B cell (primary cell): ENCODE results near the gene PET100. TPM values are rescaled to one million over a fixed set of nuclear protein-coding genes. Genes with fewer than 3 reads are reported as not detected.

Experiments
- ATAC-seq: fragments of 200-7000 bp; cut with Tn5 transposase; one replicate; pipeline ENCODE4 v1.10.0; 2021; ENCODE audit warnings: low read depth, mild to moderate bottlenecking, moderate number of reproducible peaks, moderate library complexity
- CTCF ChIA-PET: fragments of 350-600 bp; sonication (Branson Sonifier 250); formaldehyde crosslinking; loops from one replicate; lab custom pipeline; 2021; ENCODE audit warnings: antibody characterized with exemption, inconsistent platforms; lab: Charles Lee
- POLR2A ChIA-PET: fragments of 350-600 bp; sonication (Branson Sonifier 250); formaldehyde crosslinking; loops from one replicate; lab custom pipeline; 2021; ENCODE audit warnings: antibody characterized with exemption; lab: Charles Lee
- DNase-seq: peaks from one replicate; pipeline ENCODE4 v3.0.0; 2013
- H2AFZ ChIP-seq: 2 replicates; pipeline ENCODE4 v1.6.1; 2012; ENCODE audit warnings: mild to moderate bottlenecking, low read depth, low read length; ENCODE audit not compliant: insufficient read depth, poor library complexity, severe bottlenecking
- H3K27ac ChIP-seq, 2 donors: 1 replicate in 1 of 2; 2 replicates in 1 of 2; pipeline ENCODE4 v1.5.1; 2012 to 2013; ENCODE audit warnings: low read length in 2 of 2, mild to moderate bottlenecking in 2 of 2, moderate library complexity in 1 of 2
- H3K27me3 ChIP-seq, 4 experiments: fragments of 200-600 bp in 1 of 4; sonication (generic) in 1 of 4; replicated peaks in 1 of 4; 1 replicate in 2 of 4; 2 replicates in 2 of 4; pipeline versions ENCODE4 v1.6.1 to v1.7.0; 2013 to 2016; ENCODE audit warnings: low read length in 3 of 4, mild to moderate bottlenecking in 2 of 4, mixed read lengths in 1 of 4, moderate library complexity in 1 of 4; ENCODE audit not compliant: insufficient read depth in 4 of 4, control insufficient read depth in 3 of 4; ENCODE audit errors: control extremely low read depth in 1 of 4
- H3K36me3 ChIP-seq, 2 experiments: replicated peaks in 1 of 2; 1 replicate in 1 of 2; 2 replicates in 1 of 2; pipeline versions ENCODE4 v1.6.1 to v1.7.1; 2013; ENCODE audit warnings: low read length in 1 of 2; ENCODE audit not compliant: insufficient read depth in 2 of 2, control insufficient read depth in 1 of 2; ENCODE audit errors: control extremely low read depth in 1 of 2, extremely low read depth in 1 of 2
- H3K4me1 ChIP-seq, 2 donors: fragments of 200-600 bp in 1 of 2; sonication (generic) in 1 of 2; 1 replicate in 1 of 2; 2 replicates in 1 of 2; pipeline versions ENCODE4 v1.5.1 to v1.6.1; 2013 to 2017; ENCODE audit warnings: low read length in 2 of 2; ENCODE audit not compliant: control insufficient read depth in 2 of 2, insufficient read depth in 2 of 2
- H3K4me2 ChIP-seq: replicated peaks from 2 replicates; pipeline ENCODE3; 2012; ENCODE audit warnings: mild to moderate bottlenecking, low read depth, low read length; ENCODE audit not compliant: poor library complexity, severe bottlenecking
- H3K4me3 ChIP-seq, 5 experiments: fragments of 200-600 bp in 1 of 5; sonication (generic) in 1 of 5; 1 replicate in 3 of 5; 2 replicates in 2 of 5; pipeline versions ENCODE4 v1.5.1 to v1.7.0; 2011 to 2016; ENCODE audit warnings: low read length in 4 of 5, mild to moderate bottlenecking in 4 of 5, low read depth in 2 of 5, control low read depth in 1 of 5, moderate library complexity in 1 of 5; ENCODE audit not compliant: insufficient read depth in 1 of 5; ENCODE audit errors: control extremely low read depth in 1 of 5, extremely low read depth in 1 of 5
- H3K79me2 ChIP-seq: fragments of 200-600 bp; sonication (generic); one replicate; pipeline ENCODE4 v1.6.0; 2016; ENCODE audit warnings: low read length; ENCODE audit not compliant: control insufficient read depth, insufficient read depth
- H3K9ac ChIP-seq: fragments of 200-600 bp; sonication (generic); 2 replicates; pipeline ENCODE4 v1.6.1; 2017; ENCODE audit warnings: mild to moderate bottlenecking, low read length, moderate library complexity
- H3K9me3 ChIP-seq, 3 donors: one replicate each; pipeline versions ENCODE4 v1.6.1 to v1.7.1; 2013; ENCODE audit warnings: low read length in 2 of 3; ENCODE audit not compliant: control insufficient read depth in 2 of 3, insufficient read depth in 1 of 3; ENCODE audit errors: control extremely low read depth in 1 of 3
- H4K20me1 ChIP-seq: 2 replicates; pipeline ENCODE4 v1.6.0; 2012; ENCODE audit warnings: mild to moderate bottlenecking, low read length; ENCODE audit not compliant: insufficient read depth, control insufficient read depth, poor library complexity, severe bottlenecking
- H3K27ac Mint-ChIP-seq: one replicate; pipeline ENCODE4 v1.8.0; 2021; ENCODE audit warnings: mixed read lengths
- H3K27me3 Mint-ChIP-seq: one replicate; pipeline ENCODE4 v1.8.0; 2021; ENCODE audit warnings: mixed read lengths
- H3K4me1 Mint-ChIP-seq: one replicate; pipeline ENCODE4 v1.8.0; 2021; ENCODE audit warnings: mixed read lengths
- H3K4me3 Mint-ChIP-seq: one replicate; pipeline ENCODE4 v1.8.0; 2021; ENCODE audit warnings: mixed read lengths
- H3K9me3 Mint-ChIP-seq: one replicate; pipeline ENCODE4 v1.8.0; 2022; ENCODE audit warnings: mixed read lengths; ENCODE audit not compliant: insufficient read depth
- EZH2 ChIP-seq: IDR thresholded peaks from 2 replicates; pipeline ENCODE4 v1.6.1; 2012; ENCODE audit warnings: borderline replicate concordance, low read depth, mild to moderate bottlenecking, moderate library complexity, low read length; ENCODE audit not compliant: insufficient read depth, poor library complexity, severe bottlenecking
- WGBS: methylation state at CpG from one replicate; pipeline ENCODE4 v1.1.5; 2013; ENCODE audit warnings: missing lambda C conversion rate; ENCODE audit not compliant: insufficient coverage; 5-methylcytosine and 5-hydroxymethylcytosine counted together
- intact Hi-C: fragments of 100-400 bp; cut with micrococcal nuclease; formaldehyde crosslinking; loops from one replicate; pipeline ENCODE4 v1.10.0; 2022
- polyA plus RNA-seq: library from polyadenylated mRNA; depleted of rRNA; stranded (reverse); fragments of >200 nt; gene quantifications from 2 replicates; pipeline ENCODE4 v1.2.3, GENCODE V29; 2012
- total RNA-seq, 2 donors: library from RNA; stranded (reverse); fragments of 120-200 nt in 1 of 2; gene quantifications; 1 replicate in 1 of 2; 2 replicates in 1 of 2; pipeline versions ENCODE4 v1.2.3 to v1.2.4, GENCODE V29; 2013 to 2022
- TF ChIP-seq, protein P1 (sequence below): fragments of 200-600 bp; IDR thresholded peaks from one replicate; pipeline ENCODE4 v1.8.0; 2022; ENCODE audit warnings: antibody characterized with exemption, mild to moderate bottlenecking

PET100 gene
- total and polyA plus RNA-seq, 2 donors (not counting 1 experiment from before 2014, with no cell fraction given): 31.3 to 100 TPM

DNA sequence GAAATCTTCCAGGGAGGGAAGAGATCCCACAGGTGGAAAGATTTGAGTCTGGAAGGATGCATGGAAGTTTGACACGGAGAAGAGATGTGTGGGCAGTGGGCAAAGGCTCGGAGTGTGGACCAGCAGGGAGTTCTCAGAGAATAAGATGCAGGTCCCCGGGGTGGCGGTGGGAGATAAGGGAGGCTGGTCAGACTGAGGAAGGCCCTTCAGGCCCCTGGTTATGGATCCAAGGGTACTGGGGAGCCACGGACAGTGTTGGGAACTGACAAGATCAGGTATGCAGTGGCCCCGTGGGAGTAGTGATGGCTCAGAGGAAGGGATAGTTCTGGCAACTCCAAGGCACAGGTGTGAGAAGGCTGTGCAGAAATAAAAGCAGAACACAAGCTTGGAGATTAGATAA lies 31.4 kb upstream of the PET100 start:
- Mint-ChIP-seq H3K27me3 (peaks cover 45% of the 10 kb centered on the region), H3K4me3 (no peak overlapping the region), H3K9me3 (peaks cover 2% of the 10 kb centered on the region), H3K4me1 (peaks cover 11% of the 10 kb centered on the region), H3K27ac (no peak overlapping the region)
- H3K4me1 ChIP-seq: peaks cover 11 to 13% of the 10 kb centered on the region in 2 donors
- no peaks in the 10 kb centered on the region for H4K20me1 ChIP-seq
- H3K79me2 ChIP-seq: no peaks in the 10 kb centered on the region
- no peak for ATAC-seq
- TF ChIP-seq, protein P1, sequence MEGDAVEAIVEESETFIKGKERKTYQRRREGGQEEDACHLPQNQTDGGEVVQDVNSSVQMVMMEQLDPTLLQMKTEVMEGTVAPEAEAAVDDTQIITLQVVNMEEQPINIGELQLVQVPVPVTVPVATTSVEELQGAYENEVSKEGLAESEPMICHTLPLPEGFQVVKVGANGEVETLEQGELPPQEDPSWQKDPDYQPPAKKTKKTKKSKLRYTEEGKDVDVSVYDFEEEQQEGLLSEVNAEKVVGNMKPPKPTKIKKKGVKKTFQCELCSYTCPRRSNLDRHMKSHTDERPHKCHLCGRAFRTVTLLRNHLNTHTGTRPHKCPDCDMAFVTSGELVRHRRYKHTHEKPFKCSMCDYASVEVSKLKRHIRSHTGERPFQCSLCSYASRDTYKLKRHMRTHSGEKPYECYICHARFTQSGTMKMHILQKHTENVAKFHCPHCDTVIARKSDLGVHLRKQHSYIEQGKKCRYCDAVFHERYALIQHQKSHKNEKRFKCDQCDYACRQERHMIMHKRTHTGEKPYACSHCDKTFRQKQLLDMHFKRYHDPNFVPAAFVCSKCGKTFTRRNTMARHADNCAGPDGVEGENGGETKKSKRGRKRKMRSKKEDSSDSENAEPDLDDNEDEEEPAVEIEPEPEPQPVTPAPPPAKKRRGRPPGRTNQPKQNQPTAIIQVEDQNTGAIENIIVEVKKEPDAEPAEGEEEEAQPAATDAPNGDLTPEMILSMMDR: no peak
- no peak for TF ChIP-seq EZH2
- H3K4me3 ChIP-seq: no peak overlapping the region
- H3K27me3 ChIP-seq: peaks cover 0 to 47% (median 11%) of the 10 kb centered on the region in 4 experiments
- H3K9me3 ChIP-seq: peaks cover 0 to 4% (median 0%) of the 10 kb centered on the region in 3 donors
- H3K4me2 ChIP-seq: no peak overlapping the region
- H3K36me3 ChIP-seq: no peaks in the 10 kb centered on the region
- POLR2A ChIA-PET: no interaction called here
- intact Hi-C loops: no loop called here
- CTCF ChIA-PET: interaction anchor here (1.4 kb wide), 1 partner anchor 30 kb away, joined by 4 read pairs; no protein-coding TSS in a partner anchor
- no peak overlapping the region for H3K9ac ChIP-seq
- no peak overlapping the region for H2AFZ ChIP-seq
- WGBS: 73% methylated on average over 6 of the region's 6 CpGs
- no peak overlapping the region for H3K27ac ChIP-seq
- DNase-seq: no peak

DNA sequence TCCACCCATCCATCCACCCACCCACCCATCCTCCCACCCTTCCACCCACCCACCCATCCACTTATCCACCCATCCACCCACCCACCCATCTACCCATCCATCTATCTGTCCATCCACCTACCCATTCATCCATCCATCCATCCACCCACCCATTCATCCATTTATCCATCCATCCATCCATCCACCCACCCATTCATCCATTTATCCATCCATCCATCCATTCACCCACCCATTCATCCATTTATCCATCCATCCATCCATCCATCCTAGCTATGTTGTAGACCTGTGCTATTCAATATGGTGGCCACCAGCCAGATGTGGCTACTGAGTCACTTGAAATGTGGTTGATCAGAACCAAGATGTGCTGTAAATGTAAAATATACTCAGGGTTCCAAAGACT lies 28.9 kb upstream of the PET100 start:
- no peaks in the 10 kb centered on the region for H3K79me2 ChIP-seq
- H3K27me3 ChIP-seq: peaks cover 0 to 49% (median 6%) of the 10 kb centered on the region in 4 experiments
- H3K9ac ChIP-seq: no peak overlapping the region
- H3K36me3 ChIP-seq: no peaks in the 10 kb centered on the region
- intact Hi-C loops: no loop called here
- no peak for TF ChIP-seq EZH2
- TF ChIP-seq, protein P1: no peak
- H3K4me2 ChIP-seq: no peak overlapping the region
- ChIA-PET POLR2A (no interaction called here), CTCF (interaction anchor here (1.1 kb wide), 1 partner anchor 32 kb away, joined by 4 read pairs; no protein-coding TSS in a partner anchor)
- peaks cover 2% of the 10 kb centered on the region for H3K9me3 Mint-ChIP-seq
- H3K27ac Mint-ChIP-seq: no peak overlapping the region
- no peak overlapping the region for H2AFZ ChIP-seq
- peaks cover 7 to 9% of the 10 kb centered on the region in 2 donors for H3K4me1 ChIP-seq
- no peak overlapping the region for H3K27ac ChIP-seq
- H3K27me3 Mint-ChIP-seq: peaks cover 32% of the 10 kb centered on the region
- no peak overlapping the region for H3K4me3 Mint-ChIP-seq
- H3K4me1 Mint-ChIP-seq: peaks cover 7% of the 10 kb centered on the region
- no peak for ATAC-seq
- H4K20me1 ChIP-seq: no peaks in the 10 kb centered on the region
- H3K9me3 ChIP-seq: peaks cover 0 to 12% (median 0%) of the 10 kb centered on the region in 3 donors
- no peak overlapping the region for H3K4me3 ChIP-seq
- no peak for DNase-seq
